ENCODE measurements around the gene CYP2W1. TPM values are rescaled to one million over a fixed set of nuclear protein-coding genes. Genes with fewer than 3 reads are reported as not detected.
A peak's percentile ranks its signal among the peaks of the same experiment; 100 is the strongest.

Gene CYP2W1
- total RNA-seq, 1 experiment from 2014 or later: not detected

DNA sequence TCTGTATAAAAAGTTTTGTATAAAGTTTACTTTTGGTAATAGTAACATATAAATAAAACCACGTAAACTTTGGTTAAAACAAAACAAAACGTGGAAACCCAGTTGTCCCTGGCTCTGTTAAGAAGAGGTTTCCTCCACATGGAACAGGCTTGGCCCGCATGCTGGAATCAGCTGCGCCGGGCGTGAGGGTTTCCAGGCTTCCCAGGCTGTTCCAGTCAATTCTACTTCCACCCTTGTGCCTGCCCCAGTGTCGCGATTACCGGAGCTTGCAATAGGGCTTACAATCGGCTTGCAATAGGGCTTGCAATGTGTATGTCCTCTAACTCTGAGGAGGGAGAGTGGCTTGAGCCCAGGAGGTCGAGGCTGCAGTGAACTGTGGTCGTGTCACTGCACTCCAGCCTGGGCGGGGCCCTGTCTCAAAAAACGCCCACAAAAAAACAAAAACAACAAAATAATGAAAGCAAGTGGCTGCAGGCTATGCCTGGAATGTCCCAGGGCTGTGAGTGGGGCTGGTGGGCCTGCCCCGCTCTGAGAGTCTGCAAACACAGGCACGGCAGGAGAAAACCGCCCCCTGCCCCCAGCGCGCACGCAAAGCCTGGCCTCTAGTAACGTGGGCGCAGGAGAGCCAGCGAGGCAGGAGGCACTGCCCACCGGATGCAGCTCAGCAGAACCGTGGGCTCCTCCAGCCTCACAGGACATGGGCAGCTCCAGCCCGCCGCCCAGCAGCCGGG is 16.3 kb downstream of the CYP2W1 start:
- ChIA-PET CTCF (interaction anchor here (1.5 kb wide), 1 partner anchor 178 kb away, joined by 3 read pairs; no protein-coding TSS in a partner anchor), POLR2A (no interaction called here)

DNA sequence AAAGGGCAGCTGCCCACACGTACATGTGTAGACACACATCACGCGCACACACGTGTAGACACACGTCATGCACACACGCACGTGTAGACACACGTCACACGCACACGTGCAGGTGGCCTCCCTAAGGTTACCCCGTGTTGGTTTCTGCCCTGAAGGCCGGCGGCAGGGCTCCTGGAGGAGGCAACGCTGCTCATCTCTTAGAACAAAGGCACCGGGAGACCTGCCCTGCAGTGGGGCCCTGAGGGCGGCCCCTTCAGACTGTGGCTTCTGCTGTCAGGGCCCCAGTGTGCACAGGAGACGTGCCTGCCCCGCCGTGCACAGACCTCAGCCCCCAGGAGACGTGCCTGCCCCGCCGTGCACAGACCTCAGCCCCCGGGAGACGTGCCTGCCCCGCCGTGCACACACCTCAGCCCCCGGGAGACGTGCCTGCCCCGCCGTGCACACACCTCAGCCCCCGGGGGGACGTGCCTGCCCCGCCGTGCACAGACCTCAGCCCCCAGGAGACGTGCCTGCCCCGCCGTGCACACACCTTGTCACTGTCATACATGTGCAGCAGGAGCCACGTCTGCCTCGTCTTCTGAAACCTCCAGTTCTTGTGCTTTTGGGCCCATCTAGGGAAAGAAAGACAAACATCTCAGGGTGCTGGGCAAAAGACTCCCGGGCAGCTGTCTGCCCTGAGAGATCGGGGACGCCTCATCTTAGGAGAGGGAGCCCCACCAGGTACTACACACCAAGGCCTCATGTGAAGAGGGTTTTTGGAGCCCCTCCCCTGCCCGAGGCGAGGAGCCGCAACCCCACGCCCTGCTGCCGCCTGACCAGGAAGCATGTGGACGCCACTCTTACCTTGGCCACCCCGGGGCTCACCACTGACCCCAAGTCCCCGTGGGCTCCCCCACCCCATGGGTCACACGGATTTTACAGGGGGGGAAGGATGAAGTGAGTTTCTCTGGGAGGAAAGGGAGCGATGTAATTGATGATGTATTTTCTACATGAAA is 17.3 kb downstream of the CYP2W1 start:
- POLR2A ChIA-PET: interaction anchor here (0.8 kb wide), 1 partner anchor 183 kb away, joined by 5 read pairs; no protein-coding TSS in a partner anchor
- no peaks in the 10 kb centered on the region for H3K36me3 Mint-ChIP-seq
- DNase-seq (ENCODE audit: low spot score) (no peak), ATAC-seq (no peak)
- peak overlapping the region; percentile 53 for H3K27ac Mint-ChIP-seq
- H3K4me1 Mint-ChIP-seq: no peaks in the 10 kb centered on the region
- CTCF ChIA-PET: interaction anchor here (0.7 to 0.9 kb wide), 2 partner anchors 65 to 694 kb away, joined by 3 to 4 read pairs; no protein-coding TSS in a partner anchor
- no peaks in the 10 kb centered on the region for H3K9me3 Mint-ChIP-seq
- H3K27me3 Mint-ChIP-seq (ENCODE audit: low read depth): no peaks in the 10 kb centered on the region
- no peak overlapping the region for H3K4me3 Mint-ChIP-seq
- TF ChIP-seq, protein P1, sequence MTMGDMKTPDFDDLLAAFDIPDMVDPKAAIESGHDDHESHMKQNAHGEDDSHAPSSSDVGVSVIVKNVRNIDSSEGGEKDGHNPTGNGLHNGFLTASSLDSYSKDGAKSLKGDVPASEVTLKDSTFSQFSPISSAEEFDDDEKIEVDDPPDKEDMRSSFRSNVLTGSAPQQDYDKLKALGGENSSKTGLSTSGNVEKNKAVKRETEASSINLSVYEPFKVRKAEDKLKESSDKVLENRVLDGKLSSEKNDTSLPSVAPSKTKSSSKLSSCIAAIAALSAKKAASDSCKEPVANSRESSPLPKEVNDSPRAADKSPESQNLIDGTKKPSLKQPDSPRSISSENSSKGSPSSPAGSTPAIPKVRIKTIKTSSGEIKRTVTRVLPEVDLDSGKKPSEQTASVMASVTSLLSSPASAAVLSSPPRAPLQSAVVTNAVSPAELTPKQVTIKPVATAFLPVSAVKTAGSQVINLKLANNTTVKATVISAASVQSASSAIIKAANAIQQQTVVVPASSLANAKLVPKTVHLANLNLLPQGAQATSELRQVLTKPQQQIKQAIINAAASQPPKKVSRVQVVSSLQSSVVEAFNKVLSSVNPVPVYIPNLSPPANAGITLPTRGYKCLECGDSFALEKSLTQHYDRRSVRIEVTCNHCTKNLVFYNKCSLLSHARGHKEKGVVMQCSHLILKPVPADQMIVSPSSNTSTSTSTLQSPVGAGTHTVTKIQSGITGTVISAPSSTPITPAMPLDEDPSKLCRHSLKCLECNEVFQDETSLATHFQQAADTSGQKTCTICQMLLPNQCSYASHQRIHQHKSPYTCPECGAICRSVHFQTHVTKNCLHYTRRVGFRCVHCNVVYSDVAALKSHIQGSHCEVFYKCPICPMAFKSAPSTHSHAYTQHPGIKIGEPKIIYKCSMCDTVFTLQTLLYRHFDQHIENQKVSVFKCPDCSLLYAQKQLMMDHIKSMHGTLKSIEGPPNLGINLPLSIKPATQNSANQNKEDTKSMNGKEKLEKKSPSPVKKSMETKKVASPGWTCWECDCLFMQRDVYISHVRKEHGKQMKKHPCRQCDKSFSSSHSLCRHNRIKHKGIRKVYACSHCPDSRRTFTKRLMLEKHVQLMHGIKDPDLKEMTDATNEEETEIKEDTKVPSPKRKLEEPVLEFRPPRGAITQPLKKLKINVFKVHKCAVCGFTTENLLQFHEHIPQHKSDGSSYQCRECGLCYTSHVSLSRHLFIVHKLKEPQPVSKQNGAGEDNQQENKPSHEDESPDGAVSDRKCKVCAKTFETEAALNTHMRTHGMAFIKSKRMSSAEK (CRISPR knock-in tag; IDR thresholded peaks at IDR 0.05; ENCODE audit: borderline replicate concordance): no peak
- TF ChIP-seq ZNF219 (CRISPR knock-in tag; IDR thresholded peaks at IDR 0.05; ENCODE audit: borderline replicate concordance): no peak
- TF ChIP-seq, protein P2, sequence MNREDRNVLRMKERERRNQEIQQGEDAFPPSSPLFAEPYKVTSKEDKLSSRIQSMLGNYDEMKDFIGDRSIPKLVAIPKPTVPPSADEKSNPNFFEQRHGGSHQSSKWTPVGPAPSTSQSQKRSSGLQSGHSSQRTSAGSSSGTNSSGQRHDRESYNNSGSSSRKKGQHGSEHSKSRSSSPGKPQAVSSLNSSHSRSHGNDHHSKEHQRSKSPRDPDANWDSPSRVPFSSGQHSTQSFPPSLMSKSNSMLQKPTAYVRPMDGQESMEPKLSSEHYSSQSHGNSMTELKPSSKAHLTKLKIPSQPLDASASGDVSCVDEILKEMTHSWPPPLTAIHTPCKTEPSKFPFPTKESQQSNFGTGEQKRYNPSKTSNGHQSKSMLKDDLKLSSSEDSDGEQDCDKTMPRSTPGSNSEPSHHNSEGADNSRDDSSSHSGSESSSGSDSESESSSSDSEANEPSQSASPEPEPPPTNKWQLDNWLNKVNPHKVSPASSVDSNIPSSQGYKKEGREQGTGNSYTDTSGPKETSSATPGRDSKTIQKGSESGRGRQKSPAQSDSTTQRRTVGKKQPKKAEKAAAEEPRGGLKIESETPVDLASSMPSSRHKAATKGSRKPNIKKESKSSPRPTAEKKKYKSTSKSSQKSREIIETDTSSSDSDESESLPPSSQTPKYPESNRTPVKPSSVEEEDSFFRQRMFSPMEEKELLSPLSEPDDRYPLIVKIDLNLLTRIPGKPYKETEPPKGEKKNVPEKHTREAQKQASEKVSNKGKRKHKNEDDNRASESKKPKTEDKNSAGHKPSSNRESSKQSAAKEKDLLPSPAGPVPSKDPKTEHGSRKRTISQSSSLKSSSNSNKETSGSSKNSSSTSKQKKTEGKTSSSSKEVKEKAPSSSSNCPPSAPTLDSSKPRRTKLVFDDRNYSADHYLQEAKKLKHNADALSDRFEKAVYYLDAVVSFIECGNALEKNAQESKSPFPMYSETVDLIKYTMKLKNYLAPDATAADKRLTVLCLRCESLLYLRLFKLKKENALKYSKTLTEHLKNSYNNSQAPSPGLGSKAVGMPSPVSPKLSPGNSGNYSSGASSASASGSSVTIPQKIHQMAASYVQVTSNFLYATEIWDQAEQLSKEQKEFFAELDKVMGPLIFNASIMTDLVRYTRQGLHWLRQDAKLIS (CRISPR knock-in tag; IDR thresholded peaks at IDR 0.05; ENCODE audit: borderline replicate concordance): no peak
- TF ChIP-seq, protein P3, sequence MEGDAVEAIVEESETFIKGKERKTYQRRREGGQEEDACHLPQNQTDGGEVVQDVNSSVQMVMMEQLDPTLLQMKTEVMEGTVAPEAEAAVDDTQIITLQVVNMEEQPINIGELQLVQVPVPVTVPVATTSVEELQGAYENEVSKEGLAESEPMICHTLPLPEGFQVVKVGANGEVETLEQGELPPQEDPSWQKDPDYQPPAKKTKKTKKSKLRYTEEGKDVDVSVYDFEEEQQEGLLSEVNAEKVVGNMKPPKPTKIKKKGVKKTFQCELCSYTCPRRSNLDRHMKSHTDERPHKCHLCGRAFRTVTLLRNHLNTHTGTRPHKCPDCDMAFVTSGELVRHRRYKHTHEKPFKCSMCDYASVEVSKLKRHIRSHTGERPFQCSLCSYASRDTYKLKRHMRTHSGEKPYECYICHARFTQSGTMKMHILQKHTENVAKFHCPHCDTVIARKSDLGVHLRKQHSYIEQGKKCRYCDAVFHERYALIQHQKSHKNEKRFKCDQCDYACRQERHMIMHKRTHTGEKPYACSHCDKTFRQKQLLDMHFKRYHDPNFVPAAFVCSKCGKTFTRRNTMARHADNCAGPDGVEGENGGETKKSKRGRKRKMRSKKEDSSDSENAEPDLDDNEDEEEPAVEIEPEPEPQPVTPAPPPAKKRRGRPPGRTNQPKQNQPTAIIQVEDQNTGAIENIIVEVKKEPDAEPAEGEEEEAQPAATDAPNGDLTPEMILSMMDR (IDR thresholded peaks at IDR 0.05): no peak
- no peak for TF ChIP-seq GABPB1 (CRISPR knock-in tag; IDR thresholded peaks at IDR 0.05)

More for the DNA sequence above, 16.3 kb downstream of the CYP2W1 start:
- Mint-ChIP-seq H3K27ac (0 out of 2 replicates have a peak overlapping the region, but pooled peaks have one; percentile 29), H3K4me1 (no peaks in the 10 kb centered on the region), H3K36me3 (no peaks in the 10 kb centered on the region), H3K4me3 (no peak overlapping the region), H3K9me3 (no peaks in the 10 kb centered on the region), H3K27me3 (ENCODE audit: low read depth) (no peaks in the 10 kb centered on the region)
- ATAC-seq: no peak
- TF ChIP-seq ETV6 (CRISPR knock-in tag; IDR thresholded peaks at IDR 0.05) (no peak), ZNF671 (CRISPR knock-in tag; IDR thresholded peaks at IDR 0.05) (no peak), RELA (CRISPR knock-in tag; IDR thresholded peaks at IDR 0.05; ENCODE audit: borderline replicate concordance) (no peak), HMGA2 (CRISPR knock-in tag; IDR thresholded peaks at IDR 0.05) (no peak), ZNF121 (CRISPR knock-in tag; IDR thresholded peaks at IDR 0.05) (no peak), MYBL2 (CRISPR knock-in tag; IDR thresholded peaks at IDR 0.05) (no peak), FOXK1 (CRISPR knock-in tag; IDR thresholded peaks at IDR 0.05) (no peak), KAT7 (CRISPR knock-in tag; IDR thresholded peaks at IDR 0.05; ENCODE audit: borderline replicate concordance) (no peak), ELF4 (CRISPR knock-in tag; IDR thresholded peaks at IDR 0.05; ENCODE audit: low read depth) (no peak), TCF7 (CRISPR knock-in tag; IDR thresholded peaks at IDR 0.05; ENCODE audit: low read depth) (no peak), MXD4 (CRISPR knock-in tag; IDR thresholded peaks at IDR 0.05; ENCODE audit: borderline replicate concordance) (no peak)
- TF ChIP-seq, protein P4, sequence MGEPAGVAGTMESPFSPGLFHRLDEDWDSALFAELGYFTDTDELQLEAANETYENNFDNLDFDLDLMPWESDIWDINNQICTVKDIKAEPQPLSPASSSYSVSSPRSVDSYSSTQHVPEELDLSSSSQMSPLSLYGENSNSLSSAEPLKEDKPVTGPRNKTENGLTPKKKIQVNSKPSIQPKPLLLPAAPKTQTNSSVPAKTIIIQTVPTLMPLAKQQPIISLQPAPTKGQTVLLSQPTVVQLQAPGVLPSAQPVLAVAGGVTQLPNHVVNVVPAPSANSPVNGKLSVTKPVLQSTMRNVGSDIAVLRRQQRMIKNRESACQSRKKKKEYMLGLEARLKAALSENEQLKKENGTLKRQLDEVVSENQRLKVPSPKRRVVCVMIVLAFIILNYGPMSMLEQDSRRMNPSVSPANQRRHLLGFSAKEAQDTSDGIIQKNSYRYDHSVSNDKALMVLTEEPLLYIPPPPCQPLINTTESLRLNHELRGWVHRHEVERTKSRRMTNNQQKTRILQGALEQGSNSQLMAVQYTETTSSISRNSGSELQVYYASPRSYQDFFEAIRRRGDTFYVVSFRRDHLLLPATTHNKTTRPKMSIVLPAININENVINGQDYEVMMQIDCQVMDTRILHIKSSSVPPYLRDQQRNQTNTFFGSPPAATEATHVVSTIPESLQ (CRISPR knock-in tag; IDR thresholded peaks at IDR 0.05): no peak
- TF ChIP-seq, protein P5, sequence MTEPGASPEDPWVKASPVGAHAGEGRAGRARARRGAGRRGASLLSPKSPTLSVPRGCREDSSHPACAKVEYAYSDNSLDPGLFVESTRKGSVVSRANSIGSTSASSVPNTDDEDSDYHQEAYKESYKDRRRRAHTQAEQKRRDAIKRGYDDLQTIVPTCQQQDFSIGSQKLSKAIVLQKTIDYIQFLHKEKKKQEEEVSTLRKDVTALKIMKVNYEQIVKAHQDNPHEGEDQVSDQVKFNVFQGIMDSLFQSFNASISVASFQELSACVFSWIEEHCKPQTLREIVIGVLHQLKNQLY (CRISPR knock-in tag; IDR thresholded peaks at IDR 0.05): no peak
- TF ChIP-seq, protein P6, sequence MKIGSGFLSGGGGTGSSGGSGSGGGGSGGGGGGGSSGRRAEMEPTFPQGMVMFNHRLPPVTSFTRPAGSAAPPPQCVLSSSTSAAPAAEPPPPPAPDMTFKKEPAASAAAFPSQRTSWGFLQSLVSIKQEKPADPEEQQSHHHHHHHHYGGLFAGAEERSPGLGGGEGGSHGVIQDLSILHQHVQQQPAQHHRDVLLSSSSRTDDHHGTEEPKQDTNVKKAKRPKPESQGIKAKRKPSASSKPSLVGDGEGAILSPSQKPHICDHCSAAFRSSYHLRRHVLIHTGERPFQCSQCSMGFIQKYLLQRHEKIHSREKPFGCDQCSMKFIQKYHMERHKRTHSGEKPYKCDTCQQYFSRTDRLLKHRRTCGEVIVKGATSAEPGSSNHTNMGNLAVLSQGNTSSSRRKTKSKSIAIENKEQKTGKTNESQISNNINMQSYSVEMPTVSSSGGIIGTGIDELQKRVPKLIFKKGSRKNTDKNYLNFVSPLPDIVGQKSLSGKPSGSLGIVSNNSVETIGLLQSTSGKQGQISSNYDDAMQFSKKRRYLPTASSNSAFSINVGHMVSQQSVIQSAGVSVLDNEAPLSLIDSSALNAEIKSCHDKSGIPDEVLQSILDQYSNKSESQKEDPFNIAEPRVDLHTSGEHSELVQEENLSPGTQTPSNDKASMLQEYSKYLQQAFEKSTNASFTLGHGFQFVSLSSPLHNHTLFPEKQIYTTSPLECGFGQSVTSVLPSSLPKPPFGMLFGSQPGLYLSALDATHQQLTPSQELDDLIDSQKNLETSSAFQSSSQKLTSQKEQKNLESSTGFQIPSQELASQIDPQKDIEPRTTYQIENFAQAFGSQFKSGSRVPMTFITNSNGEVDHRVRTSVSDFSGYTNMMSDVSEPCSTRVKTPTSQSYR (CRISPR knock-in tag; IDR thresholded peaks at IDR 0.05): no peak
- DNase-seq (ENCODE audit: low spot score): no peak
